HCT116 (cell line): Measurements from ENCODE around the gene CSF2RB. TPM values are rescaled to one million over a fixed set of nuclear protein-coding genes. Genes with fewer than 3 reads are reported as not detected.

Experiments used
- ATAC-seq: fragments of 200-7000 bp; cut with Tn5 transposase; 2 replicates; pipeline ENCODE4 v1.9.1; 2020; ENCODE audit warnings: mild to moderate bottlenecking, moderate library complexity
- BruUV-seq: library from RNA; stranded (reverse); fragments of 400-500 nt; replicated peaks from 2 replicates; lab custom pipeline; 2021; lab: Mats Ljungman, UMichigan
- CTCF ChIA-PET: fragments of 300-600 bp; sonication (Branson Sonifier 250); formaldehyde crosslinking; loops from one replicate; lab custom pipeline; 2021; ENCODE audit warnings: antibody characterized with exemption; lab: Charles Lee
- POLR2A ChIA-PET: fragments of 300-600, 350-600 bp; sonication (Branson Sonifier 250); formaldehyde crosslinking; loops from one replicate; lab custom pipeline; 2021; ENCODE audit warnings: antibody characterized with exemption; lab: Charles Lee
- RAD21 ChIA-PET, 2 experiments: fragments of 300-600 bp; sonication (Branson Sonifier 250); formaldehyde crosslinking; loops; one replicate each; lab custom pipeline; 2023; ENCODE audit warnings: low total read pairs in 2 of 2; ENCODE audit not compliant: uncharacterized antibody in 2 of 2, unreplicated experiment in 2 of 2, low non-redundant PET in 1 of 2; lab: Charles Lee
- DNase-seq: peaks from one replicate; pipeline ENCODE4 v3.0.0-alpha.2; 2010; ENCODE audit warnings: low read depth, low spot score
- H2AFZ ChIP-seq: fragments of 200-600 bp; shearing (Covaris generic), sonication (generic); 2 replicates; pipeline ENCODE4 v1.6.1; 2017; ENCODE audit warnings: low read depth, mixed run types, mixed read lengths, antibody characterized with exemption, low read length; ENCODE audit not compliant: poor library complexity, severe bottlenecking
- H3K27ac ChIP-seq: 2 replicates; pipeline ENCODE4 v1.5.1; 2012; ENCODE audit warnings: low read depth, low read length
- H3K27me3 ChIP-seq: fragments of 200-600 bp; sonication (generic); 2 replicates; pipeline ENCODE4 v1.6.1; 2016; ENCODE audit warnings: mixed run types, low read length, mixed read lengths; ENCODE audit not compliant: insufficient read depth
- H3K36me3 ChIP-seq, 2 experiments: fragments of 200-500 bp in 1 of 2; fragments of 200-600 bp in 1 of 2; sonication (Bioruptor generic) in 1 of 2; sonication (generic) in 1 of 2; 2 replicates each; pipeline versions ENCODE4 v1.5.1 to v1.6.1; 2014 to 2016; ENCODE audit warnings: low read length in 2 of 2, inconsistent platforms in 1 of 2, mixed read lengths in 1 of 2, mixed run types in 1 of 2; ENCODE audit not compliant: insufficient read depth in 2 of 2, control insufficient read depth in 1 of 2
- H3K4me1 ChIP-seq, 2 experiments: fragments of 200-600 bp in 1 of 2; sonication (generic) in 1 of 2; 2 replicates each; pipeline versions ENCODE4 v1.5.1 to v1.6.1; 2012 to 2017; ENCODE audit warnings: low read length in 2 of 2, inconsistent platforms in 1 of 2, mild to moderate bottlenecking in 1 of 2, mixed read lengths in 1 of 2, mixed run types in 1 of 2, moderate library complexity in 1 of 2; ENCODE audit not compliant: insufficient read depth in 2 of 2, control insufficient read depth in 1 of 2
- H3K4me2 ChIP-seq: fragments of 200-600 bp; sonication (generic); 2 replicates; pipeline ENCODE4 v1.6.1; 2017; ENCODE audit warnings: mixed run types, low read length, mixed read lengths
- H3K4me3 ChIP-seq, 2 experiments: fragments of 200-600 bp in 1 of 2; sonication (generic) in 1 of 2; replicated peaks in 1 of 2; 2 replicates each; pipeline ENCODE4 v1.5.1; 2011 to 2016; ENCODE audit warnings: low read length in 2 of 2, control low read depth in 1 of 2, low read depth in 1 of 2, mild to moderate bottlenecking in 1 of 2, mixed read lengths in 1 of 2, mixed run types in 1 of 2
- H3K79me2 ChIP-seq: fragments of 200-600 bp; sonication (generic); 2 replicates; pipeline ENCODE4 v1.6.1; 2017; ENCODE audit warnings: mild to moderate bottlenecking, mixed run types, low read length, moderate library complexity, mixed read lengths; ENCODE audit not compliant: insufficient read depth
- H3K9ac ChIP-seq: fragments of 200-600 bp; sonication (generic); 2 replicates; pipeline ENCODE4 v1.6.1; 2016; ENCODE audit warnings: low read length, mixed read lengths
- H3K9me2 ChIP-seq: fragments of 200-600 bp; sonication (generic), shearing (Covaris generic); 2 replicates; pipeline ENCODE4 v1.6.1; 2017; ENCODE audit warnings: mixed run types, mild to moderate bottlenecking, moderate library complexity; ENCODE audit not compliant: insufficient read depth
- H3K9me3 ChIP-seq, 2 experiments: fragments of 200-500 bp in 1 of 2; fragments of 200-600 bp in 1 of 2; sonication (Bioruptor generic) in 1 of 2; sonication (generic) in 1 of 2; 2 replicates each; pipeline ENCODE4 v1.6.1; 2014 to 2017; ENCODE audit warnings: low read length in 2 of 2, mixed read lengths in 2 of 2, inconsistent platforms in 1 of 2, low read depth in 1 of 2, mild to moderate bottlenecking in 1 of 2, mixed run types in 1 of 2, moderate library complexity in 1 of 2; ENCODE audit not compliant: control insufficient read depth in 1 of 2, insufficient read depth in 1 of 2
- H4K20me1 ChIP-seq: fragments of 200-600 bp; sonication (generic), shearing (Covaris generic); 2 replicates; pipeline ENCODE4 v1.6.1; 2017; ENCODE audit warnings: mixed run types, mild to moderate bottlenecking, moderate library complexity; ENCODE audit not compliant: insufficient read depth
- ATF3 ChIP-seq: IDR thresholded peaks from 2 replicates; pipeline ENCODE4 v1.6.1; 2012
- CBX3 ChIP-seq: IDR thresholded peaks from 2 replicates; pipeline ENCODE4 v1.6.1; 2012; ENCODE audit warnings: low read depth
- CEBPB ChIP-seq: IDR thresholded peaks from 2 replicates; pipeline ENCODE4 v1.6.1; 2012; ENCODE audit warnings: low read depth
- CTCF ChIP-seq, 3 experiments: fragments of 200-600 bp in 1 of 3; sonication (generic) in 1 of 3; IDR thresholded peaks in 2 of 3; conservative IDR thresholded peaks in 1 of 3; 2 replicates each; pipeline ENCODE4 v1.5.1; 2012 to 2017; ENCODE audit warnings: low read depth in 2 of 3, low read length in 2 of 3, antibody characterized with exemption in 1 of 3, borderline replicate concordance in 1 of 3, control low read depth in 1 of 3, mild to moderate bottlenecking in 1 of 3, mixed read lengths in 1 of 3, mixed run types in 1 of 3, moderate library complexity in 1 of 3; ENCODE audit not compliant: insufficient read depth in 1 of 3
- EGR1 ChIP-seq: IDR thresholded peaks from 2 replicates; pipeline ENCODE4 v1.6.1; 2012; ENCODE audit warnings: low read depth
- ELF1 ChIP-seq: IDR thresholded peaks from 2 replicates; pipeline ENCODE4 v1.6.1; 2012; ENCODE audit warnings: low read depth, borderline replicate concordance
- EZH2 ChIP-seq: fragments of 200-600 bp; sonication (generic); IDR thresholded peaks from 2 replicates; pipeline ENCODE4 v1.6.1; 2017; ENCODE audit warnings: antibody characterized with exemption, mixed run types
- EZH2phosphoT487 ChIP-seq: fragments of 200-600 bp; IDR thresholded peaks from 2 replicates; pipeline ENCODE4 v1.6.1; 2018; ENCODE audit warnings: antibody characterized with exemption, borderline replicate concordance
- FOSL1 ChIP-seq: IDR thresholded peaks from 2 replicates; pipeline ENCODE4 v1.6.1; 2012; ENCODE audit warnings: low read depth
- JUND ChIP-seq: IDR thresholded peaks from 2 replicates; pipeline ENCODE4 v1.6.1; 2012
- POLR2A ChIP-seq: IDR thresholded peaks from 2 replicates; pipeline ENCODE4 v1.7.0; 2011; ENCODE audit warnings: borderline replicate concordance; ENCODE audit not compliant: insufficient read depth, insufficient read length; ENCODE audit errors: extremely low read depth
- POLR2AphosphoS5 ChIP-seq: IDR thresholded peaks from 2 replicates; pipeline ENCODE4 v1.6.1; 2011; ENCODE audit warnings: mild to moderate bottlenecking, low read depth, low read length, moderate library complexity
- RAD21 ChIP-seq: IDR thresholded peaks from 2 replicates; pipeline ENCODE4 v1.6.1; 2012; ENCODE audit warnings: low read depth, mild to moderate bottlenecking
- SIN3A ChIP-seq: IDR thresholded peaks from 2 replicates; pipeline ENCODE4 v1.6.1; 2012; ENCODE audit warnings: low read depth
- SP1 ChIP-seq: IDR thresholded peaks from 2 replicates; pipeline ENCODE4 v1.6.1; 2012; ENCODE audit warnings: low read depth
- SRF ChIP-seq: IDR thresholded peaks from 2 replicates; pipeline ENCODE4 v1.6.1; 2012; ENCODE audit warnings: low read depth
- YY1 ChIP-seq: IDR thresholded peaks from 2 replicates; pipeline ENCODE4 v1.6.1; 2011; ENCODE audit warnings: low read length, low read depth, moderate library complexity, mild to moderate bottlenecking; ENCODE audit not compliant: insufficient replicate concordance; ENCODE audit errors: extremely low read depth
- ZBTB33 ChIP-seq: IDR thresholded peaks from 2 replicates; pipeline ENCODE4 v1.6.1; 2011; ENCODE audit warnings: mild to moderate bottlenecking, low read length, moderate library complexity; ENCODE audit not compliant: insufficient replicate concordance; ENCODE audit errors: extremely low read depth
- ZFX ChIP-seq: fragments of 450-650 bp; IDR thresholded peaks from 2 replicates; pipeline ENCODE4 v1.6.1; 2017
- ZNF274 ChIP-seq: fragments of 200-500 bp; sonication (Bioruptor generic); IDR thresholded peaks from 2 replicates; pipeline ENCODE4 v1.6.1; 2014; ENCODE audit warnings: mild to moderate bottlenecking, low read depth, low read length, inconsistent platforms
- intact Hi-C: fragments of 100-400 bp; cut with micrococcal nuclease; formaldehyde crosslinking; loops from 2 replicates; pipeline ENCODE4 v1.10.0; 2022
- total RNA-seq: library from RNA; stranded (reverse); gene quantifications from one replicate; pipeline ENCODE4 v1.2.1, GENCODE V29; 2021; ENCODE audit not compliant: unreplicated experiment
- TF ChIP-seq, protein P1 (sequence below): IDR thresholded peaks from 2 replicates; pipeline ENCODE4 v1.6.1; 2012

CSF2RB gene
- total RNA-seq, 1 experiment from 2014 or later: 0.10 TPM

DNA sequence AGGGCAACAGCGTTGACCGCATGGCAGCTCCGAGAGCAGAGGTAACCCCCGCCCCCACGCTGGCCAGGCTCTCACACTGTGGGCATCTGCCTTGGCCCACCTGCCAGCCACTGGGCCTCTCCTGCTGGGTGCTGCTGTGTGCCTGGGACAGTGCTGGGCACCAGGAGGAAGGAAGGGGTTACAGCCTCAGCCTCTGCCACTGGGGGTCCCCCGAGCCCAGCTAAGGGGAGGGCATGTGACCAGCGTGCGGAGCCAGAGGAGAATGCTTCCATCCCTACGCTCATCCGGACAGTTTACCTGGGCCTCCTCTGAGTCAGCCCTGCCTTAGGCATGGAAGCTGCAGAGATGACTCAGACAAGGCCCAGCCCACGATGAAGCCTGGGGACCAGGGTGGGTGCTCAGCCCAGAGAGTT lies 41.8 kb upstream of the CSF2RB start:
- POLR2A ChIA-PET: interaction anchor here (1.5 kb wide), 1 partner anchor 326 kb away, joined by 3 read pairs; no protein-coding TSS in a partner anchor
- H3K4me2 ChIP-seq: peak overlapping the region; percentile 64
- no peak overlapping the region; the same call in 1 of the 2 replicates for H3K27ac ChIP-seq
- H3K9me3 ChIP-seq: no peaks in the 10 kb centered on the region
- RAD21 ChIA-PET: no interaction called here
- H3K9me2 ChIP-seq: no peaks in the 10 kb centered on the region
- no TSS peak for BruUV-seq
- H3K27me3 ChIP-seq: no peaks in the 10 kb centered on the region
- no peaks in the 10 kb centered on the region for H4K20me1 ChIP-seq
- ATAC-seq (peak; percentile 59), DNase-seq (peak; percentile 46)
- intact Hi-C loops: loop anchor here (5.0 kb wide), 1 partner anchor 106 kb away; no protein-coding TSS in a partner anchor
- no peaks in the 10 kb centered on the region for H3K36me3 ChIP-seq
- peak overlapping the region; percentile 6 for H3K9ac ChIP-seq
- no peak overlapping the region for H2AFZ ChIP-seq
- CTCF ChIA-PET: interaction anchor here (0.8 to 6.9 kb wide), 7 partner anchors 12 to 388 kb away, joined by 3 to 40 read pairs (median 4); partner anchors contain the start of gene IFT27
- no peak overlapping the region for H3K4me3 ChIP-seq
- no peaks in the 10 kb centered on the region for H3K79me2 ChIP-seq
- peaks cover 24 to 51% of the 10 kb centered on the region in 2 experiments; a peak in 3 of 4 replicates for H3K4me1 ChIP-seq
- no peak for TF ChIP-seq YY1
- no peak for TF ChIP-seq ATF3
- TF ChIP-seq ZBTB33: no peak
- TF ChIP-seq, protein P1, sequence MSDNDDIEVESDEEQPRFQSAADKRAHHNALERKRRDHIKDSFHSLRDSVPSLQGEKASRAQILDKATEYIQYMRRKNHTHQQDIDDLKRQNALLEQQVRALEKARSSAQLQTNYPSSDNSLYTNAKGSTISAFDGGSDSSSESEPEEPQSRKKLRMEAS: no peak
- TF ChIP-seq ELF1: no peak
- TF ChIP-seq POLR2AphosphoS5: peak; percentile 47; the same call in 1 of the 2 replicates
- TF ChIP-seq ZNF274: no peak
- TF ChIP-seq CBX3: 0 out of 2 replicates have a peak, but pooled peaks have one; percentile 63
- no peak for TF ChIP-seq EZH2
- no peak; the same call in none of the 2 replicates for TF ChIP-seq RAD21
- TF ChIP-seq SIN3A: no peak
- TF ChIP-seq SP1: peak; percentile 37; the same call in 1 of the 2 replicates
- no peak for TF ChIP-seq POLR2A
- TF ChIP-seq JUND: peak; percentile 81
- TF ChIP-seq ZFX: 0 out of 2 replicates have a peak, but pooled peaks have one; percentile 21
- TF ChIP-seq CTCF (IDR thresholded peaks at IDR 0.05 in 2 of 3, conservative IDR thresholded peaks at IDR 0.05 in 1 of 3; ENCODE audit: borderline replicate concordance in 1 of 3, insufficient read depth in 1 of 3, low read depth in 2 of 3, low read length in 2 of 3): peak in 1 of 3 experiments; percentile 18; a peak in 1 of 6 replicates
- no peak for TF ChIP-seq CEBPB
- TF ChIP-seq FOSL1: peak; percentile 78
- no peak for TF ChIP-seq SRF
- TF ChIP-seq EZH2phosphoT487: no peak
- peak; percentile 63; the same call in 1 of the 2 replicates for TF ChIP-seq EGR1
